Vagina (tissue), 2 donors: ENCODE measurements around the gene CCL26. TPM values are rescaled to one million over a fixed set of nuclear protein-coding genes. Genes with fewer than 3 reads are reported as not detected.
"Not testable (repeated sequence)": the region's sequence is repeated elsewhere in the genome, so short reads cannot be mapped to it uniquely, and the experiment has no call there.

Source experiments
- DNase-seq, 2 donors: peaks; one replicate each; pipeline ENCODE4 v3.0.0-alpha.2; 2017; ENCODE audit errors: extremely low spot score in 2 of 2
- H3K27ac ChIP-seq: fragments of 200-600 bp; sonication (generic); one replicate; pipeline ENCODE4 v1.5.1; 2019
- H3K27me3 ChIP-seq: fragments of 200-600 bp; sonication (generic); one replicate; pipeline ENCODE4 v1.5.1; 2019
- H3K36me3 ChIP-seq, 2 donors: fragments of 200-600 bp; sonication (generic); one replicate each; pipeline ENCODE4 v1.5.1; 2017 to 2019
- H3K4me1 ChIP-seq: fragments of 200-600 bp; sonication (generic); one replicate; pipeline ENCODE4 v1.5.1; 2019
- H3K4me3 ChIP-seq, 2 donors: fragments of 200-600 bp; sonication (generic); 1 replicate in 1 of 2; 2 replicates in 1 of 2; pipeline ENCODE4 v1.5.1; 2016 to 2019
- H3K9me3 ChIP-seq: fragments of 200-600 bp; sonication (generic); one replicate; pipeline ENCODE4 v1.5.1; 2019
- CTCF ChIP-seq, 3 experiments: fragments of 450-650 bp in 2 of 3; fragments of 200-600 bp in 1 of 3; sonication (generic) in 1 of 3; IDR thresholded peaks; one replicate each; pipeline ENCODE4 v1.5.1; 2017 to 2019; ENCODE audit warnings: antibody characterized with exemption in 3 of 3, mild to moderate bottlenecking in 2 of 3, moderate library complexity in 2 of 3
- POLR2A ChIP-seq, 2 donors: fragments of 450-650 bp; IDR thresholded peaks; one replicate each; pipeline ENCODE4 v1.6.1; 2017; ENCODE audit warnings: antibody characterized with exemption in 2 of 2, mild to moderate bottlenecking in 2 of 2, moderate library complexity in 2 of 2
- POLR2AphosphoS5 ChIP-seq, 2 donors: sonication (generic); formaldehyde crosslinking; IDR thresholded peaks; one replicate each; pipeline ENCODE4 v1.9.0; 2017; ENCODE audit warnings: antibody characterized with exemption in 2 of 2, mild to moderate bottlenecking in 2 of 2, low read depth in 1 of 2; ENCODE audit not compliant: insufficient read depth in 1 of 2
- intact Hi-C: fragments of 100-400 bp; cut with DNase I; formaldehyde crosslinking; loops from one replicate; pipeline ENCODE4 v1.15.1; 2023
- total RNA-seq: library from RNA; depleted of rRNA; stranded (reverse); fragments of >200 nt; gene quantifications from one replicate; pipeline ENCODE4 v1.2.3, GENCODE V29; 2016

CCL26 gene
- total RNA-seq, 1 donor from 2014 or later, result not detected

GRCh38 chr7:75722373-75722772 lies 49.6 kb downstream of the CCL26 start:
- no peak overlapping the region for H3K4me3 ChIP-seq
- H3K36me3 ChIP-seq, result no peaks in the 10 kb centered on the region
- intact Hi-C loops, result no loop called here
- H3K9me3 ChIP-seq, result no peaks in the 10 kb centered on the region
- no peak for DNase-seq
- no peaks in the 10 kb centered on the region for H3K27me3 ChIP-seq
- no peak overlapping the region for H3K27ac ChIP-seq
- peaks cover under 1% of the 10 kb centered on the region for H3K4me1 ChIP-seq
- no peak for TF ChIP-seq POLR2AphosphoS5 (IDR thresholded peaks at IDR 0.05; ENCODE audit: insufficient read depth in 1 of 2, low read depth in 1 of 2)

GRCh38 chr7:75721922-75722321 lies 50.1 kb downstream of the CCL26 start:
- DNase-seq, intact Hi-C loops, H3K27ac ChIP-seq, H3K4me1 ChIP-seq, H3K27me3 ChIP-seq, H3K4me3 ChIP-seq, H3K36me3 ChIP-seq, H3K9me3 ChIP-seq: not testable (repeated sequence)

- Histone ChIP-seq H3K4me1 (no peaks in the 10 kb centered on the region), H3K9me3 (no peaks in the 10 kb centered on the region), H3K27me3 (no peaks in the 10 kb centered on the region), H3K4me3 (no peak overlapping the region), H3K36me3 (no peaks in the 10 kb centered on the region), H3K27ac (no peak overlapping the region)
- TF ChIP-seq POLR2AphosphoS5 (IDR thresholded peaks at IDR 0.05; ENCODE audit: insufficient read depth in 1 of 2, low read depth in 1 of 2), result no peak
- no peak for TF ChIP-seq CTCF (IDR thresholded peaks at IDR 0.05)
- no peak for TF ChIP-seq POLR2A (IDR thresholded peaks at IDR 0.05)
- no peak for DNase-seq
- intact Hi-C loops, result no loop called here
Observed at GRCh38 chr7:75721426-75721825, 50.6 kb downstream of the CCL26 start.

GRCh38 chr7:75719626-75720025 lies 52.4 kb downstream of the CCL26 start:
- no peak overlapping the region for H3K4me3 ChIP-seq
- no peaks in the 10 kb centered on the region for H3K36me3 ChIP-seq
- TF ChIP-seq POLR2AphosphoS5 (IDR thresholded peaks at IDR 0.05; ENCODE audit: insufficient read depth in 1 of 2, low read depth in 1 of 2), result no peak
- no peak for TF ChIP-seq POLR2A (IDR thresholded peaks at IDR 0.05)
- no peak for TF ChIP-seq CTCF (IDR thresholded peaks at IDR 0.05)
- no peaks in the 10 kb centered on the region for H3K9me3 ChIP-seq
- no peak overlapping the region for H3K27ac ChIP-seq
- intact Hi-C loops, result loop anchor here (10.0 kb wide), 1 partner anchor 535 kb away; no protein-coding TSS in a partner anchor
- DNase-seq, result no peak
- no peaks in the 10 kb centered on the region for H3K4me1 ChIP-seq
- H3K27me3 ChIP-seq, result no peaks in the 10 kb centered on the region

Other genes starting within 250 kb of the CCL26 start
- gene HIP1, start 33.3 kb downstream of the CCL26 start, total RNA-seq, result 17.7 TPM
- gene CCL24, start 41.6 kb upstream of the CCL26 start, total RNA-seq, result not detected
- 34.1 TPM for gene RHBDD2, start 106.8 kb upstream of the CCL26 start, total RNA-seq
- gene POR, start 142.9 kb upstream of the CCL26 start, total RNA-seq, result 94.3 TPM
- 45.9 TPM for gene TMEM120A, start 222.4 kb upstream of the CCL26 start, total RNA-seq